ENCODE measurements around the gene STUB1. TPM values are rescaled to one million over a fixed set of nuclear protein-coding genes. Genes with fewer than 3 reads are reported as not detected.

STUB1 gene
- total RNA-seq, 1 experiment from 2014 or later, result 102 TPM

DNA sequence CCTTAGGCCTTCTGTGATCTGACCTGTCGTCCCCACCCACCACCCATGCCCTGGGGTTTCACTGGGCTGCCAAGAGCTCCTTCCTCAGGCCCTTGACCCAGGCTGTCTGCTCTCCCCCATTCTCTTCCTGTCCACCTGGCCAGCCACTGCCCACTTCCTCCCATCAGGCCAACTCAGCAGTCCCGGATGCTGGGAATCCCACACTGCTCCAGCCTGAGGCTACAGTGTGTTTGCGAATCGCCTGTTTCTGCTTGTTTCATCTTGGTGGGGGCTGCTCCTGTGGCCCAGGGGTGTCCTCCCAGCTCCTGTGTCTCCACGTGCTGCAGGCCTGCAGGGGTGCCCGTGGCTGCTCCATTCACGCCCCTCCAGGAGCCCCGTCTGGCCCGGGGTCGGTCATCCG lies 33.9 kb downstream of the STUB1 start:
- H4K91ac ChIP-seq (ENCODE audit: insufficient read length, low read depth, low read length), result no peak overlapping the region
- no peak overlapping the region for H3K4ac ChIP-seq (ENCODE audit: low read depth, low read length)
- no peak overlapping the region for H2BK12ac ChIP-seq (ENCODE audit: insufficient read length, low read depth, low read length)
- H3K27ac ChIP-seq (ENCODE audit: insufficient read length, low read depth, low read length), result no peak overlapping the region
- no peak overlapping the region for H3K9ac ChIP-seq (ENCODE audit: extremely low read depth, insufficient read length, low read length)
- H3K4me1 ChIP-seq (ENCODE audit: insufficient read depth, low read length), result no peaks in the 10 kb centered on the region
- peak overlapping the region in 1 of 2 experiments; percentile 27; a peak in 1 of 5 replicates for H3K4me3 Mint-ChIP-seq
- H2BK5ac ChIP-seq (ENCODE audit: insufficient read length, low read length), result no peak overlapping the region
- peaks cover 8% of the 10 kb centered on the region for H3K23me2 ChIP-seq (ENCODE audit: insufficient read length, low read depth, low read length, poor library complexity, severe bottlenecking)
- H2BK20ac ChIP-seq (ENCODE audit: low read depth, low read length, poor library complexity, severe bottlenecking), result no peak overlapping the region
- H4K5ac ChIP-seq (ENCODE audit: insufficient read length, low read depth, low read length), result no peak overlapping the region
- TF ChIP-seq, protein P1, sequence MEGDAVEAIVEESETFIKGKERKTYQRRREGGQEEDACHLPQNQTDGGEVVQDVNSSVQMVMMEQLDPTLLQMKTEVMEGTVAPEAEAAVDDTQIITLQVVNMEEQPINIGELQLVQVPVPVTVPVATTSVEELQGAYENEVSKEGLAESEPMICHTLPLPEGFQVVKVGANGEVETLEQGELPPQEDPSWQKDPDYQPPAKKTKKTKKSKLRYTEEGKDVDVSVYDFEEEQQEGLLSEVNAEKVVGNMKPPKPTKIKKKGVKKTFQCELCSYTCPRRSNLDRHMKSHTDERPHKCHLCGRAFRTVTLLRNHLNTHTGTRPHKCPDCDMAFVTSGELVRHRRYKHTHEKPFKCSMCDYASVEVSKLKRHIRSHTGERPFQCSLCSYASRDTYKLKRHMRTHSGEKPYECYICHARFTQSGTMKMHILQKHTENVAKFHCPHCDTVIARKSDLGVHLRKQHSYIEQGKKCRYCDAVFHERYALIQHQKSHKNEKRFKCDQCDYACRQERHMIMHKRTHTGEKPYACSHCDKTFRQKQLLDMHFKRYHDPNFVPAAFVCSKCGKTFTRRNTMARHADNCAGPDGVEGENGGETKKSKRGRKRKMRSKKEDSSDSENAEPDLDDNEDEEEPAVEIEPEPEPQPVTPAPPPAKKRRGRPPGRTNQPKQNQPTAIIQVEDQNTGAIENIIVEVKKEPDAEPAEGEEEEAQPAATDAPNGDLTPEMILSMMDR (conservative IDR thresholded peaks at IDR 0.05), result no peak
- H3T11ph ChIP-seq (ENCODE audit: low read length), result no peak overlapping the region
- no peak overlapping the region for H3K4me2 ChIP-seq (ENCODE audit: insufficient read depth, insufficient read length, low read length)
- H3K56ac ChIP-seq (ENCODE audit: insufficient read length, low read depth, low read length), result no peak overlapping the region
- H4K20me1 ChIP-seq (ENCODE audit: control insufficient read depth, insufficient read depth, insufficient read length), result no peaks in the 10 kb centered on the region
- no peak overlapping the region for H3K18ac ChIP-seq (ENCODE audit: insufficient read length, low read depth, low read length)
- no peak overlapping the region for H2AFZ ChIP-seq (ENCODE audit: low read length)
- H3K9me3 Mint-ChIP-seq, result no peaks in the 10 kb centered on the region; a peak in 2 of 5 replicates
- no peak for DNase-seq
- H3K36me3 Mint-ChIP-seq (ENCODE audit: insufficient read depth in 1 of 3, low read depth in 3 of 3), result no peaks in the 10 kb centered on the region
- no peak overlapping the region for H4K8ac ChIP-seq (replicated peaks; ENCODE audit: insufficient read length, low read depth, low read length)
- H2BK120ac ChIP-seq (ENCODE audit: low read depth, low read length, poor library complexity, severe bottlenecking), result no peak overlapping the region
- H2BK15ac ChIP-seq (ENCODE audit: low read depth, low read length), result 0 out of 2 replicates have a peak overlapping the region, but pooled peaks have one; percentile 7
- no peak overlapping the region for H3K27ac Mint-ChIP-seq
- WGBS (ENCODE audit: extremely low coverage, insufficient read length, low lambda C conversion rate), result no CpG with 5 or more reads among the region's 11 CpGs
- H3K79me2 ChIP-seq (ENCODE audit: insufficient read depth, low read length), result no peaks in the 10 kb centered on the region
- H3K4me1 Mint-ChIP-seq, result peaks cover 9 to 20% of the 10 kb centered on the region in 2 experiments
- peaks cover 67% of the 10 kb centered on the region for H3K27me3 Mint-ChIP-seq (ENCODE audit: low read depth)
- no peak overlapping the region for H2AK5ac ChIP-seq (ENCODE audit: insufficient read length, low read length)
- H3K79me1 ChIP-seq (ENCODE audit: insufficient read depth, low read depth, low read length, poor library complexity, severe bottlenecking), result no peaks in the 10 kb centered on the region
- no peaks in the 10 kb centered on the region for H3K9me3 ChIP-seq (ENCODE audit: control insufficient read depth, low read depth, low read length)
- H3K14ac ChIP-seq (ENCODE audit: insufficient read depth, low read length), result no peak overlapping the region
- H3K23ac ChIP-seq (ENCODE audit: insufficient read length, low read depth, low read length), result no peak overlapping the region
- no peaks in the 10 kb centered on the region; the same call in 1 of the 2 replicates for H3K27me3 ChIP-seq (ENCODE audit: insufficient read depth, low read length)

Measured in H9 (cell line).